ENCODE data around the gene F2RL1.

- TF ChIP-seq ZNF248 (tag by site-specific recombination; IDR thresholded peaks at IDR 0.05) (no peak), CTCF (tag by site-specific recombination; IDR thresholded peaks at IDR 0.05) (no peak), ZNF704 (tag by site-specific recombination; IDR thresholded peaks at IDR 0.05) (no peak), ZNF18 (tag by site-specific recombination; IDR thresholded peaks at IDR 0.05) (no peak)
These were observed 12.9 kb upstream of the F2RL1 start for GRCh38 chr5:76805821-76806505.
